ENCODE data around the gene UACA. TPM values are rescaled to one million over a fixed set of nuclear protein-coding genes. Genes with fewer than 3 reads are reported as not detected.
"Not testable (repeated sequence)": the region's sequence is repeated elsewhere in the genome, so short reads cannot be mapped to it uniquely, and the experiment has no call there.

UACA gene
- total RNA-seq, 2 donors from 2014 or later: 18.4 to 30.1 TPM

GRCh38 chr15:70754862-70755261 lies 8.5 kb downstream of the UACA start:
- H3K27ac ChIP-seq: no peak overlapping the region
- no peaks in the 10 kb centered on the region for H3K36me3 ChIP-seq
- TF ChIP-seq CTCF (IDR thresholded peaks at IDR 0.05): no peak
- H3K9me3 ChIP-seq: no peaks in the 10 kb centered on the region
- peaks cover 0 to 71% of the 10 kb centered on the region in 2 donors for H3K4me1 ChIP-seq
- H3K4me3 ChIP-seq: no peak overlapping the region
- no peaks in the 10 kb centered on the region for H3K27me3 ChIP-seq
- DNase-seq (ENCODE audit: low spot score): no peak

GRCh38 chr15:70753101-70753829 lies 10.1 kb downstream of the UACA start:
- Histone ChIP-seq H3K27ac (peak overlapping the region; percentile 66 to 74), H3K9me3 (no peaks in the 10 kb centered on the region), H3K27me3 (no peaks in the 10 kb centered on the region), H3K36me3 (no peaks in the 10 kb centered on the region), H3K4me3 (no peak overlapping the region), H3K4me1 (peaks cover 0 to 65% of the 10 kb centered on the region in 2 donors)
- DNase-seq (ENCODE audit: low spot score): no peak
- TF ChIP-seq CTCF (IDR thresholded peaks at IDR 0.05): no peak

- TF ChIP-seq CTCF (IDR thresholded peaks at IDR 0.05): no peak
- Histone ChIP-seq H3K4me1 (peaks cover 0 to 62% of the 10 kb centered on the region in 2 donors), H3K36me3 (no peaks in the 10 kb centered on the region), H3K27me3 (no peaks in the 10 kb centered on the region), H3K27ac (peak overlapping the region; percentile 66 to 74), H3K9me3 (no peaks in the 10 kb centered on the region), H3K4me3 (no peak overlapping the region)
- DNase-seq (ENCODE audit: low spot score): peak; percentile 69
Observed at GRCh38 chr15:70752193-70752635, 11.1 kb downstream of the UACA start.

- no peaks in the 10 kb centered on the region for H3K27me3 ChIP-seq
- no peak for TF ChIP-seq CTCF (IDR thresholded peaks at IDR 0.05)
- H3K27ac ChIP-seq: no peak overlapping the region
- H3K4me3 ChIP-seq: no peak overlapping the region
- peaks cover 0 to 58% of the 10 kb centered on the region in 2 donors for H3K4me1 ChIP-seq
- no peaks in the 10 kb centered on the region for H3K9me3 ChIP-seq
- no peaks in the 10 kb centered on the region for H3K36me3 ChIP-seq
- DNase-seq (ENCODE audit: low spot score): no peak
Observed at GRCh38 chr15:70750203-70750869, 13.0 kb downstream of the UACA start.

- no peak for TF ChIP-seq CTCF (IDR thresholded peaks at IDR 0.05)
- Histone ChIP-seq H3K27me3 (no peaks in the 10 kb centered on the region), H3K9me3 (no peaks in the 10 kb centered on the region), H3K4me3 (no peak overlapping the region), H3K36me3 (no peaks in the 10 kb centered on the region), H3K27ac (no peak overlapping the region), H3K4me1 (peaks cover 0 to 59% of the 10 kb centered on the region in 2 donors)
- peak; percentile 69 for DNase-seq (ENCODE audit: low spot score)
Observed at GRCh38 chr15:70748281-70748747, 15.0 kb downstream of the UACA start.

GRCh38 chr15:70746598-70746997 lies 16.8 kb downstream of the UACA start:
- H3K27me3 ChIP-seq; H3K27ac ChIP-seq; DNase-seq (ENCODE audit: low spot score); H3K9me3 ChIP-seq; H3K36me3 ChIP-seq; H3K4me3 ChIP-seq: not testable (repeated sequence)
- H3K4me1 ChIP-seq: peaks cover 0 to 59% of the 10 kb centered on the region in 2 donors
